GM18505 (cell line): ENCODE results near the gene TADA2B.

Source experiments
- ATAC-seq: cut with Tn5 transposase; IDR thresholded peaks from one replicate; pipeline ENCODE4 v1.9.1; 2021; ENCODE audit not compliant: unreplicated experiment
- POLR2A ChIP-seq: IDR thresholded peaks from 4 replicates; pipeline ENCODE4 v1.6.1; 2011; ENCODE audit warnings: borderline replicate concordance; ENCODE audit not compliant: insufficient read depth, insufficient read length; ENCODE audit errors: extremely low read depth

The TADA2B gene

DNA sequence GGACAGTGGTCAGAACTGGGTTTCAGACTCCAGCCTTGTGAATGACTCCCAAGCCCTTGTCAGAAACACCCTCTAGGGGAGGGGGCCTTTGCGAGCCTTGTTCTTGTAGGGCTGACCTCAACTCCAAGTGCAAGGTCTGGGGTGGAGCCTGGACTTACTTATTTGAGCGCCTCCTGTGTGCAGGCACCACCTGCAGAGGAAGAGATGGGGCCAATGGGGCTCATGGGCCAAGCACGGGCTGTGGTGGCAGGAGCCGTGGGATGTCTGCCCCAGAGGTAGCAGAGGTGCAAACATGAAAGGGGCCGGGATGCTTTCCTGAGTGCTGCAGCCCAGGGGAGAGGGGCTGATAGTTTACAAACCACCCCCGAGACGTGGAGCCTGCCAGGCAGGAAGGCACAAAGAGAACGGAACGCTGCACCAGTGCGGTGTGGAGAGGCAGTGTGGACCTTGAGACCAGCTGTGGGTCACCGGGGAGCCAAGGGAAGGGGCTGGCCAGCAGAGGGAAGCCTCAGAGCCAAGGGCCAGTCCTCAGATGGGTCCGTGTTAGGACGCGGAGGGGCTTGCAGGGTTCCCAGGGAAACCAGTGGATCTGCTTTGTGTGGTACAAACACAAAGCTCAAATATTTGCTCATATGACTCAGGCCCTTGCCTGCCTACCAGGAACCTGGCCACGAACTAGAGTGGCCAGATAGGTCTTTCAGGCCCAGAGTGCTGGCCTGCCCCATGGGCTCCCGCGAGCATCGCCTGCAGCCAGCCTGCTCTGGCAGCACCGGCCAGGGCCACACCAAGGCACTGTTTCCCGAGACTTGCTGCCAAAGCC lies 8.7 kb upstream of the TADA2B start:
- TF ChIP-seq POLR2A = no peak
- no peak for ATAC-seq

DNA sequence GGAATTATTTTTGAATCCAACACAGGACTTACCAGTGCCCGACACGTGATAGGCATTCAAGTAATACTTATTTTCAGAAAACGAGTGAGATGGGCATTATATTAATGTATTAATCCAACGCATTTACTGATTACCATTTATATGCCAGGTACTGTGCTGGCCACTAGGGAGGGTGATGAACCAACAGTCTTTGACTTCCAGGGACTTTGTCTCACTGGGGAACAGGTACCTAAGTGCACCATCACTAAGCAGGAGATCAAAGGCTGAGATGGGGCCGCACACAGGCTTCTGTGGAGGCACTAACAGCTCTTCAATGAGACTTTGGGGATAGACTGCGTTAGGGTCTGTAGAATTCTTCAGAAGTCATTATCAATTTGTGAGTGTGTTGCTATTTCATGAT lies 5.7 kb upstream of the TADA2B start:
- no peak for ATAC-seq
- TF ChIP-seq POLR2A = no peak

DNA sequence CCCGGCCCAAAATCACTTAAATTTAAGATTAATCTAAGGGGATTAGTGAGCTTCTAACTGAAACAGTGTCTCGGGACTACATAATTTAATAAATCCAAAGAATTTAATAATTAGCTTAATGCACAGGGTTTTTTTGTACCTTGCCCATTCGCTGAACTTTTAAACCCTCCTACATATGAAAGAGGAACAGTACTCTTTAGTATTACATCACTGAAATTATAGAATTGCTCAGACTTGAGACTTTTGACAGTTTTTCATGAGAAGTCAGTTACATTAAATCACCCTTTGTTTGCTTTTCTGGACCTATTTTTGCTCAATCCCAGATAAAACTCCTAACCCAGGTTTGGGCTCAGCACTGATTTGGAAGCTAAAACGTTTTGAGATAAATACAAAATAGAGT lies 2.4 kb upstream of the TADA2B start:
- no peak for ATAC-seq
- no peak for TF ChIP-seq POLR2A

DNA sequence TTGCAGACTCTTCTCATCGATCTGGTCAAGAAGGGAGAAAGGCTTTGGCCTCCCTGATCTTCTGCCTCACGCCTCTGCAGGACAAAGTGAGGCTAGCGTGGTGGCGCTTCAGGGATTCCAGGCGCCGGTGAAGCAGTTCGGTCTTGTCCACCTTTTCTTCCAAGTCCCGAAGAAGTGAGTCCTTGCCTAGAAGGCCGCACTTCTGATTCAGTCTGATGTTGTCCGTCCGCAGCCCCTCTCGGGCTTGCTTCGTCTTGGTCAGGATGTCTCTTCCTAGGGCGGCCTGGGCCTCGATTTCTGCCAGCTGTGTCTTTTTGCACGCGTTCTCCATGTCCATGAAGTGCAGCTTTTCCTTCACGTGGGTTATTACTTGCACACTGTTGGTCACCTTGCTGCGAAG lies 1.9 kb upstream of the TADA2B start:
- TF ChIP-seq POLR2A = no peak
- ATAC-seq = no peak

DNA sequence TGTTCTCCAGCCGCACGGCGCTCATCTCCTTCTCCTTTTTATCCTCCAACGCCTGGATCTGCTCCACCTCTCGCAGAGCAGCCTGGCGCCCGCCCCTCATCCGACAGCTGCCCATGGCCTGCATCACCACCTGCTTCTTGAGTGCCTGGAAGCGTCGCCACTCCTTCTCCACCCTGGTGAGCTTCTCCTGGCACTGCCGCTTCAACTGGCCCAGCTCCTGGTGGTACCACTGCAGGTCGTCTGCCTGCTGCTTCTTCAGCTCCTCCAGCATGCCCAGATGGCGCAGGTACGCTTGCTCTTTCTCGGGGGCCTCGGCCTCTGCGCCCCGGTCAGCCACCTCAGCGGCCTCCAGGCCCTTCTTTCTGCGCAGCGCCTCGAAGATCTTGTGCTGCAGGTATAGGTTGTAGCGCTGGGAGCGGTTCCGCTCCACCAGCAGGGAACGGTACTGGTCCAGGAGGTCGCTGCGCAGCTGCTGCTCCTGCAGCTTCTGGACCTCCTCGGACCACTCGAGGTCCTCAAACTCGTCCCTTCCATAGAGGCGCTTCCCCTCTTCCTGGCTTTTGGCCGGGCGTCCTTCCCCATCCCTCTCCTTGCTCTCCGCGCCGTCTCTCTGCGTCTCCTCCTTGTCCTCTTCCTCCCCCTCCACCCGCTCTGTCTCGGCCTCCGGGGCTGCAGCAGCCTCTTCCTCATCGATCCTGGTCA lies 1.2 kb upstream of the TADA2B start:
- TF ChIP-seq POLR2A = no peak
- no peak for ATAC-seq

DNA sequence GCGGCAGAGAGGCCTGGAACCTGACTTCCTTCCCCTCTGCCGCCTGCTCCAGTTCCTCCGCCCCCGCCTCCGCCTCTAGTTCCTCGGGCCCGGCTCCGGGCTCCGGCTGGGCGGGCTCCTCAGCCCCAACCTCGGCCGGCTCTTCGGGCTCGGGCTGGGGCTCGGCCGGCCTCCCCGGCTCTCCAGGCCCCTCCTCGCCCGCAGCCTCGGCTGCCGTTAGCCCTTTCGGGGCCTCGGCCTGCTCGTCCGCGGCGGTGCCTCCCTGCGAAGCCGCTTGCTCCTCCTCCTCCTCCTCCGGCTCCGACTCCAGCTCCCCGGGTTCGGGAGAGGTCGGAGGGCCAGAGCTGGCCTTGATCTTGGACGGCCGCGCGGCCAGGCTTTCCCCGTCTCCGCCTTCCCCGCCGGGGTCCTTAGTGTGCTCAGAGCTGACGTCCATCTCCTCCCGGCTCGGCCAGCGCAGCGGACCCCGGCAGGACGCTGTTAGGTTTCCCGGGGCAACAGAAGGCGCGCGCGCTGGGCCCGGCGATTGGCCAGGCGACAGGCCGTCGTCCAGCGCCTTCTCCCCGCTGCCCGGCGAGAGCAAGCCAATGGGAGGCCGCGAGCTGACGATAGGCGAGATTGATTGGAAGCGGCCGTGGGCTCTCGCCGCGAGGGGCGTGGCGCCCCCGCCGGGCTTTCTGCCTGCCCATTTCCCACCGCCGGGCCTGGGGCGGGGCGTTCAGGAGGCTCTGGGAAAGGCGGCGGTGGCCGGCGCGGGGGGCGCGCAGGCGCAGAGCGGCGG lies 479 bp upstream of the TADA2B start:
- peak; percentile 78 for ATAC-seq

DNA sequence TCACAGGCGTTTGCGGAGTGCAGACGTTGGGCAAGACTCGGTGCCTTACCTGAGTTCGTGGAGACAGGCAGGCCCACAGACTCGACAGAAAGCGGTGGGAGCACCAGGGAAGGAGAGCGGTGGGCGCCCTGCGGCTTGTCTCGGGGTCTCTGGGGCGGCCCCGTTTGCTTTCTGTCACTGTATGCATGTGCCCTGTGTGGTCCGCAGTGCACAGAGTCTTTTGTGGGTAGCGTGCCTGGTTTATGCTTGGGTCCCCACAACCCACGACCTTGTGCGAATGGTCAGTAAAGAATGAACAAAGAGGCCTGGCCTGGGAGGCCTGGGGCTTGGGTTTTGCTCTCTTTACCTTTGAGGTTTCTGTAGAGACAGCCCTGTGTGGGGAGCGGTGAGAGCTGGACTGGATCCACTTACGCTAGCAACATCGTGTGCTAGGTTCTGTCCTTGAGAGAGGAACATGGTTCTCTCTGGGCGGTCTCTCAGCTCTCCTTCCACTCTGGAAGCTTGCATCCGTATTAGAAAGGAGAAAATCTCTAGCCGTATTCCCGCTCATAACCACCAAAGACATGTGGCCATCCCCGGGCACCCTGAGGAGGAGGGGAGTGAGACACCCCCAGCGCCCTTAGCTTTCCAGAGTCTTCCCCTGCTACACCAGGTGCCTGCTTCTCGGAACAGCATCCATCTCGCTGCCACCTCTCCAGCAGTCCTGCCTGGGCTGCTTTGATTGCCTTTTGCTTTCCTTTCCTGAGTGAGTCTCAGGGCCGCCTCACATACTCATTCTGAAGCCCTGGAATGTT lies 1.2 kb downstream of the TADA2B start:
- no peak for TF ChIP-seq POLR2A
- no peak for ATAC-seq

More for the DNA sequence above, 479 bp upstream of the TADA2B start:
- TF ChIP-seq POLR2A = no peak

DNA sequence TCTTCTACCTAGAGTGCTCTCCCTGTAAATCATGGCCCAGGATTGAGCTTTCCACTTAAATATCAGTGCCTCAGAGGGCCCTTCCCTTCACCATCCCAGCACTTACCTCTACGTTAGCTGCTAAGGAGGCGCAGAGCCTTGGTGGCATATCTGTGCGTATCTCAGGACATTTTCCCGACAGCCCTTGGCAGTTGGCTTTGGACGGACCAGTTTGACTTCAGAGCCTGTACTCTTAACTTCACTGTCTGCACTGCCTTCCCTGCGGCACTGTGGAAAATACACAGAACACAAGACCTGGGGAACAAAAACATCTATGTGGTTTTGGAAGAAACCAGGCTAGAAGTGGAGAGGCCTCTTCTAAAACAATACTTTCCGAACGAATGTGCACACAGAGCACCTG lies 2.4 kb downstream of the TADA2B start:
- no peak for TF ChIP-seq POLR2A

DNA sequence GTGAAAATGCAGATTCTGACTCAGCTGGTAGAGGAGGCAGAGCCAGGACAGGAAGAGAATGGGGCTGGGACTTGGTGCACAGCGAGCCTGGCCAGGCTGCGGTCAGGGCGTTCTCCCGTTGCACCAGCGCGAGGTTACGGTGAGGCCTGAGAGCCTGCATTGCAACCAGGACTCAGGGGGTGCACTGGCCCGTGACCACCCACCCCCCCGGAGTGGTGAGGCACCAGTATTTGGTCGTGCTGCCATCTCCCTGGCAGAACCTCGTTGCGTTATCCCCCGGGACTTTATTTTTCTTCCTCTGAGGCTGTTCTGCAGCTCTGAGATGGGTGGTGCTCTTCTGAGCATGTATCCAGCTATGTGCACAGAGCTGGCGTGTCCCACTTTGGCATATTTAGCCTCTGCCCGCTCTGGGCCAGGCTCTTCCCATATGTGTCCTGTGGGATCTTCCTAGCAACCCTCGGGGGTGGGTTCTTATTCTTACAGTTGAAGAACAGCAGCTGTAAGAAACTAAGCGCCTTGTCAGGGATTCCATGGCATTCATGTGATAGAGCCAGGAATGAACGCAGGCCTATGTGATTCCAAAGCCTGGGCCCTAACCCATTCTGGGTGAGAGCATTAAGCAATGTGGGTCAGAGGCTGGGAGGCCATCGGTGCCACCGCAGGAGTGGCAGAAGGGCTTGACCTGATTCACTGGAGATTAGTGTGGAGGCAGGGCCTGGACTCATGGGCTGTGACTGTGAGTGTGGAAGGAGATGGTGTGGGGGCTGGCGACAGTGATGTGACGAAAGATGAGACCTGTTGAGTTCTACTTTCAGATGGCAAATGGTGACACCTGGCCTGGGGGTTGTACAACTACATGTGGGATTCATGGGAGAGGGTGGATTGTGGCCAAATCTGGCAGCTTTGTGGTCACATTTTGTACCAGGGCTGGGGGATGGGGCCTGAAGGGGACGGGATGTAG lies 3.1 kb downstream of the TADA2B start:
- ATAC-seq = no peak
- TF ChIP-seq POLR2A = no peak

More for the DNA sequence above, 2.4 kb downstream of the TADA2B start:
- no peak for ATAC-seq

DNA sequence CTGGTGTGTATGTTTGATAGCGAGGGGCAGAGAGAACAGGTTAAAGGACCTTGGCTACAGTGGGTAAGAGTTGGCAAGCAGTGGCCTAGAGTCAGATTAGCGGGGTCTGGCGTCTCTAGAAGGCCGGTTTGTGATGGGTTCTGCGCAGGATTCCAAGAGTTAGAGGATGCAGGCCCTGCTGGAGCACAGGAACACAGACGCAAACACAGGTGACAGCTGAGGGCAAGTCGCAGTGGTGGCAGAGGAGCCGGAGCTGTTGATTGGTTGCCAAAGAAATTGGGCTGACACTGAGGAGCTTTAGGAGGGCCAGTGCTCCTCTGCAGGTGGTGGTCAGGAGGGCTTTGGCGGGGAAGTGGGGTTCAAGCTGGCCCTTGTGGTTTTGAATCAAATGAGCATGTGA lies 3.8 kb downstream of the TADA2B start:
- TF ChIP-seq POLR2A = no peak
- no peak for ATAC-seq

DNA sequence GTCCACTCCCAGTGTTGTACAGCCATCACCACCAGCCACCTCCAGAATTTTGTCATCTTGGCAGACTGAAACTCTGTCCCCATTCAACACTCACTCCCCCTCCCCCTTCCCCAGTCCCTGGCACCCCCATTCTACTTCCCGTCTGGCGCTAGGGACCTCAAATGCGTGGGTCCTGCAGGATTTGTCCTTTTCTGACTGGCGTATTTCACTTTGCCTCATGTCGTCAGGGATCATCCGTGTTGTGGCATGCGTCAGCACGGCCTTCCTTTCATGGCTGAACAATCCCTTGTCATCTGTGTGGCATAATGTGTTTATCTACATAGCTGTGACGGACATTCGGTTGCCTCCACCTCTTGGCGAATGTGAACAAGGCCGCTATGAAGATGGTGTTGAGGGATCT lies 5.5 kb downstream of the TADA2B start:
- TF ChIP-seq POLR2A = no peak
- no peak for ATAC-seq

DNA sequence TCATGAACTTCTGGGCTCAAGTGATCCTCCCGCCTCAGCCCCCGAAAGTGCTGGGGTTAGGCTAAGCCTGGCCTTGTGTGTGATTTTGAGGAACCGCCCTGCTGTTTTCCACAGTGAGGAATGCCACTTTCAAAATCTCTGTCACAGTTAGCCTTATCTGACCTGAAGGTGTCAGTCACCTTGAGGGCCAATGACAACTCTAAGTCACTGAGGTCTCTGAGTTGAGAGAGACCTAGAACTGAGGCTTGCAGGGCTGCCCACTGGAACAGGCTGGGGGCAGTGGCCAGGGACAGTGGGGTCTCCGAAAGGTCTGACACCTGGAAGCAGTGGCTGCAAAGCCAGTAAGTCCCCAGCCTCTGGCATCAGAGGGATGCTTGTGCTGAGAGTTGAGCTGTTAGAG lies 6.1 kb downstream of the TADA2B start:
- no peak for ATAC-seq
- no peak for TF ChIP-seq POLR2A

DNA sequence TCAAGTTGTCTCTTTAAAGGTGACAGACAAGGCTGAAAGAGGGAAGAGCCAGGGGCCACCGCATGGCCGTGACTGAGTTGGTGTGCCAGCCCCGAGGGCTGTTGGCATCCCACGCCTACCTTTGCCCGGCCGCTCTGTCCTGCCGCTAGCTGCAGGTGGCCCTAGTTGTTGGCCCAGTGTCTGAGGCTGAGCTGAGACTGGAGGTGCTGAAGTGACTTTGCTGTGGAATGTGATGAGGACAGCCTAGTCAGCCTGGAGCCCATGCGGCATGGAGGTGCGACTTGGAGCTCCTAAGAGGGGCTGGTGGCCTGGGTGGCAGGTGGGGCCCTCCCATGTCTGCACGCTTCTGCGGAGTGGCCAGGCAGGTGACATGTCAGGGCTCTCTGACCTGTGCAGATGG lies 6.6 kb downstream of the TADA2B start:
- ATAC-seq = no peak
- no peak for TF ChIP-seq POLR2A
